Epithelial cell of esophagus (primary cell): Measurements from ENCODE around the gene RORC.

ENCODE experiments used
- DNase-seq: peaks from one replicate; pipeline ENCODE4 v3.0.0; 2010; ENCODE audit warnings: low read depth
- H3K4me3 ChIP-seq: 2 replicates; pipeline ENCODE4 v1.5.1; 2011; ENCODE audit warnings: mild to moderate bottlenecking, low read length, control low read depth
- TF ChIP-seq, protein P1 (sequence below): IDR thresholded peaks from 2 replicates; pipeline ENCODE4 v1.5.1; 2011; ENCODE audit warnings: low read depth, mild to moderate bottlenecking, low read length, control low read depth, inconsistent platforms; ENCODE audit not compliant: insufficient read depth; ENCODE audit errors: missing control alignments

Gene RORC

DNA sequence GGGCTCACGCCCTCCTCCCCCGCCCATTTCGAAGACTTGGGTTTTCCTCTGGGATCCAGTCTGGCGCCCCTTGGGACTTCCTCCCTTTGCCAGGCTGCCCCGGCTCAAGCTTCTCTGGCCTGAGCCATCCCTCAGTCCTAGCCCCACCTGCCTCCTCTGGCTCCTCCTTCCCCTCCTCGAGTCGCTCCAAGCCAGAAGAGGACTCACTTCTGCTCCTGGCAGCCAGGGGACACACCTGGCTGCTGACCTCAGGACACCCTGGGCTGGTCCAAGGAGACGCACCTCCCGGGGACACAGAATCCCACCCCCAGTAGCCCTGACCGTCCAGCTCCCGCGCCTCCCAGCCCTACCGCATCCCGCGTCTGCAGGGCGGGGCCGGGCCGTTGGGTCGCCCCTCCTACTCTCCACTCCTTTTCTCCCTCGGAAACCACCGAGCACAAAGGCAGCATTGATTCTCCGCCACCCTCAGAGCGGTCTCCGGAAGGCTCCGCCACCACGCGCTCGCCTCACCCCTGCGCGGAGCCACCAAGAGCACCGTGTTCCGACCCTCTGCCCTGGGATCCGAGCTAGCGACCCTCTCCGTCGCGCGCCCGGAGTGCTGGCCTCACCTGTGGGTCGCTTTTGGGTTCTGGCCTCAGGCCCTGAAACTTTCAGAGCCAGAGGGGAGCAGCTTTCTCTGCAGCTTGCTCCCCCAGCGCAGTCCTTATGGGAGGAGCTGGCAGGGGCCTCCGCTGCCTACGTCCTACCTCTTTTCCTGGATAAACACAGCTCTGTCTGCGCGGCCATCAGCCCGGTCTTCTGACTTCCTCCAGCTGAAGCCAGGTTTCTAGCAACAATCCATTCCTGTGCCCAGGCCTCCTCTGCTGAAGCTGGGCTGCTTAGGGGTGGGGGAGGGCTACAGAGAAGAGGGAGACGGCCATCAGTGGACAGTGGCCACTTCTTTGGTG is 8.1 kb upstream of the RORC start, which contains the start of gene C2CD4D:
Gene C2CD4D, minus strand, starts transcription at position 364 of the 947 bp plus-strand sequence. CDS start 831 bp downstream, outside the sequence.
- TF ChIP-seq, protein P1, sequence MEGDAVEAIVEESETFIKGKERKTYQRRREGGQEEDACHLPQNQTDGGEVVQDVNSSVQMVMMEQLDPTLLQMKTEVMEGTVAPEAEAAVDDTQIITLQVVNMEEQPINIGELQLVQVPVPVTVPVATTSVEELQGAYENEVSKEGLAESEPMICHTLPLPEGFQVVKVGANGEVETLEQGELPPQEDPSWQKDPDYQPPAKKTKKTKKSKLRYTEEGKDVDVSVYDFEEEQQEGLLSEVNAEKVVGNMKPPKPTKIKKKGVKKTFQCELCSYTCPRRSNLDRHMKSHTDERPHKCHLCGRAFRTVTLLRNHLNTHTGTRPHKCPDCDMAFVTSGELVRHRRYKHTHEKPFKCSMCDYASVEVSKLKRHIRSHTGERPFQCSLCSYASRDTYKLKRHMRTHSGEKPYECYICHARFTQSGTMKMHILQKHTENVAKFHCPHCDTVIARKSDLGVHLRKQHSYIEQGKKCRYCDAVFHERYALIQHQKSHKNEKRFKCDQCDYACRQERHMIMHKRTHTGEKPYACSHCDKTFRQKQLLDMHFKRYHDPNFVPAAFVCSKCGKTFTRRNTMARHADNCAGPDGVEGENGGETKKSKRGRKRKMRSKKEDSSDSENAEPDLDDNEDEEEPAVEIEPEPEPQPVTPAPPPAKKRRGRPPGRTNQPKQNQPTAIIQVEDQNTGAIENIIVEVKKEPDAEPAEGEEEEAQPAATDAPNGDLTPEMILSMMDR, result no peak
- DNase-seq, result peak; percentile 61
- H3K4me3 ChIP-seq, result peak within 1 kb of the TSS; percentile 41

DNA sequence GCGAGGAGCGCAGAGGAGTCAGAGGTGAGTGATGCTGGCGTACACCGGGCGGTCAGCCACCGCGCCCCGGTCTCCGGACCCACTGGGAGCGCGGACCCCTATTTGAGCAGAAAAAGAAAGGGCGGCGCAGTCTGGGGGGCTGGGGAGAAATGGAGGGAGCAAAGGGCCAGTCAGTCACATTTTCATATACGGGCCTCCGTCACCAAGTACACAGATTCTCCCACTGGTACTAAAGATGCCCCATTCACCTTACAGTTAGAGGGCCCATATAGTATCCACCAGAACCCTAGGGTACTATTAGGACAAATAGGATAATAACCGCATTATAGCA is 7.4 kb upstream of the RORC start:
- no peak for DNase-seq
- peak overlapping the region; percentile 41 for H3K4me3 ChIP-seq
- TF ChIP-seq, protein P1, result no peak

DNA sequence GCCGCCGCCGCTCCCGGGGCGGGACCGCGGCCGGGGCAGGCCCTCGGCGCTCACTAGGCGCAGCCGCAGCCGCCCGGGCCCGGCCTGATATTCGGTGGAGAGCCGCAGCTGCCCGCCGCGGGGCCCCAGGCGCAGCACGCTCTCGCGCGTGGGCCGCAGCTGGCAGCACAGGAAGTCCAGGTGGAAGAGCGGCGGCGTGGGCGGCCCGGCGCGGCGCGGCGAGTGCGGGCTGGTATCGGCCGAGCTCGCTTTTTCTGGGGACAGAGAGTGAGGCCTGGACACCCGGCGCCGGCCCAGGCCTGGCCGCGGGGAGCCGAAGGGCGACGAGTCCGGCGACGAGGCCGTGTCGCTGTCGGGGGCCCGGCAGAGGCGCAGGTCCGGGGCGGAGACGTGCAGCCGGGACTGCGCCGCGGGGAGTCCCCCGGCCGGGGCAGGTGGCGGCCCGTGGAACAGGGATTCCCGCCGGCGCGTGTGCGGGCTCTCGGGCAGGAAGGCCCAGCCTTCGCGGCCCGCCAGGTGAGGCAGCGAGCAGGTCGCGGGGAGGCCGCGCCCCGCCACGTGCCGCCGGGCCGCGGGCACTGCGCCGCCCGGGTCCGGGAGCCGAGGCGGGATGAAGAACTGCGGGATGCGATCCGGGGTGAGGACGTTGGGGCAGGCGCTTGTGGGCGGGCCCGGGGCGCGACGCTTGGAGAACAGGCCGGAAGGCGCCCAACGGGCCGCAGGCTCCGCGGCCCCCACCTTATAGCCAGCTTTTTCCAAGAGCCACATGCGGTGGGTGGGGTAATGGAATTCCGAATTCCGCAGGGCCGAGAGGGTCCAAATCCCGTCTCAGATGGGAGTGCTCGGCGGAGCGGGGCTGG is 6.8 kb upstream of the RORC start:
- TF ChIP-seq, protein P1, result no peak
- no peak for DNase-seq
- H3K4me3 ChIP-seq, result no peak overlapping the region

DNA sequence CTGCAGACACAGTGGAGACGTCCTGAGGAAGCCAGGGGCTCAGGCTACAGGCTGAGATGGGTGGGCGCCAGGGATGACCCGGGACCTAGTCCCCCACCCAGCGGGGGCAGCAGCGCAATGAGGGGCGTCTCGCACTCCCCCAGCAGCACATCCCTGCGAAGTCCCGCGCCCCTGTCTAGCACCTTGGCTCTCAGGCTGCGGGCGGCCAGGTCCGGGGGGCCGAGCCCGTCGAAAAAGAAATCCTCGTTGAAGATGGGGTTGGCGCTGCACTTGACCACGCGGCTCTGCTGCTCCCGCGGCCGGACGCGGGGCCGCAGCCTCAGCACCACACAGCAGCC is 6.3 kb upstream of the RORC start:
- no peak overlapping the region for H3K4me3 ChIP-seq
- no peak for DNase-seq
- TF ChIP-seq, protein P1, result no peak

DNA sequence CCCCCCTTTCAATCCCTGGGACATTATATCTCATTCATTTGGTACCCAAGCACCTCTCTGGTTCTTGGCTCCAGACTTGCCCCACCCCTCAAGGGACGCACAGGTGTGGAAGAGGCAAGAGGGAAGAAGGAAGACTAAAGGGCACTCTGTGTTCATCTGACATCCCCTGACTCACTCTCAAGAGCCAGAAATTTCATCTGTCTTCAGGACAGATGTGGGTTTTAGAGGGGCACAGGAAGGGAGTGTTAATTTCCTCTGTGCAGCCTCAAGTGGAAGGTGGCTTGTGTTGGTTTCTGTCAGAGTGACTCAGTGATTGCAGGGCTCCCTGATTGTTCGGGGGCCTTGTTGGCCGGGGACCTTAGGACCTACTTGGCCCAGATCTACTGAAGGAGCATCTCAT is 5.6 kb upstream of the RORC start:
- DNase-seq, result no peak
- no peak overlapping the region for H3K4me3 ChIP-seq
- TF ChIP-seq, protein P1, result no peak

DNA sequence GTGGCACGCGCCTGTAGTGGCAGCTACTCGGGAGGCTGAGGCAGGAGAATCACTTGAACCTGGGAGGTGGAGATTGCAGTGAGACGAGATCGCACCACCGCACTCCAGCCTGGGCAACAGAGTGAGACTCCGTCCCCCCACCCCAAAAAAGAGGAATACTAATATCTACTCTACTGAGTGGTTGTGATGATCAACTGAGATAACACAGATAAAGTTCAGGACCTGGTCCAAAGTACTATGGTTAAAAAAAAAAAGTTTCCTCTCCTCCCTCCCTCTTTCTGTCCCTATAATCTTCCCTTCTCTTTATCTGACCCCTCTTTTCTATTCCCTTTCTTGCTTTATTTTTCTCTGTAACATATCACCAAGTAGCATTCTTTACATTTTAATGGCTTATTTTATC is 4.0 kb upstream of the RORC start:
- DNase-seq, result no peak
- H3K4me3 ChIP-seq, result no peak overlapping the region
- TF ChIP-seq, protein P1, result no peak
